Ovary (tissue), 3 donors: Measurements from ENCODE around the gene RPL37A.

Source experiments
- CTCF ChIP-seq, 3 donors: fragments of 450-650 bp in 2 of 3; fragments of 200-600 bp in 1 of 3; IDR thresholded peaks; one replicate each; pipeline versions ENCODE4 v1.5.1 to v1.8.0; 2016 to 2022; ENCODE audit warnings: antibody characterized with exemption in 3 of 3, mild to moderate bottlenecking in 1 of 3
- EP300 ChIP-seq: sonication (generic); formaldehyde crosslinking; IDR thresholded peaks from one replicate; pipeline ENCODE4 v1.6.1; 2017; ENCODE audit warnings: antibody characterized with exemption
- donor health status: DM: no; HTN: no; CAD: no.

GRCh38 chr2:216475767-216476166, 22.9 kb upstream of the RPL37A start:
- no peak for TF ChIP-seq CTCF (IDR thresholded peaks at IDR 0.05)
- TF ChIP-seq EP300: no peak
